ENCODE results near the gene PLXNA4.

PLXNA4 gene

GRCh38 chr7:132381742-132382472, 194.4 kb downstream of the PLXNA4 start:
- Histone ChIP-seq H3K4me3 (ENCODE audit: low read depth, low read length) (no peak overlapping the region), H3K4me1 (ENCODE audit: control insufficient read depth, insufficient read depth, low read length) (no peaks in the 10 kb centered on the region), H3K9ac (ENCODE audit: low read depth, low read length) (no peak overlapping the region), H3K9me3 (ENCODE audit: control insufficient read depth, insufficient read depth, low read length) (no peaks in the 10 kb centered on the region), H3K36me3 (ENCODE audit: control insufficient read depth, insufficient read depth, low read length) (no peaks in the 10 kb centered on the region), H3K27me3 (ENCODE audit: control insufficient read depth, insufficient read depth, low read length) (no peaks in the 10 kb centered on the region)

DNA sequence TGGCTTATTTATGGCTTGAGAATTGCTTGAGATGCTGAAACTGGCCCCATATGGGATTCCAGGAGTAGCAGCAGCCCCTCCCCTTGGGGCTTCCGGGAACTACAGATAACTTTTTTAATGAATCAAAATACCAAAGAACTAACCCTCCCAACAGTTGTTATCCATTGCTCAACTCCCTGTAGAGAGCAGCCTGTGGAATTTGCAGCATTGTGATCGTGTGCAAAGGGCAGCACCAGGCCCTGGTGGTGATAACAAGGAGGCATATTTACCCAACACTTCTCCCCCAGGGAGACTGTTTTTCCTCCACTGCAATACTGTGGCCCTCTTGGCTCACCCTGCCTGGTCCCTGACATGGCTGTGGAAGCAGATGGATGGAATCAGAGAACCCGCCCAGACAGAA, 196.2 kb downstream of the PLXNA4 start:
- Histone ChIP-seq H3K9ac (ENCODE audit: low read depth, low read length) (no peak overlapping the region), H3K4me1 (ENCODE audit: control insufficient read depth, insufficient read depth, low read length) (no peaks in the 10 kb centered on the region), H3K36me3 (ENCODE audit: control insufficient read depth, insufficient read depth, low read length) (no peaks in the 10 kb centered on the region), H3K4me3 (ENCODE audit: low read depth, low read length) (no peak overlapping the region), H3K9me3 (ENCODE audit: control insufficient read depth, insufficient read depth, low read length) (no peaks in the 10 kb centered on the region), H3K27me3 (ENCODE audit: control insufficient read depth, insufficient read depth, low read length) (no peaks in the 10 kb centered on the region)

DNA sequence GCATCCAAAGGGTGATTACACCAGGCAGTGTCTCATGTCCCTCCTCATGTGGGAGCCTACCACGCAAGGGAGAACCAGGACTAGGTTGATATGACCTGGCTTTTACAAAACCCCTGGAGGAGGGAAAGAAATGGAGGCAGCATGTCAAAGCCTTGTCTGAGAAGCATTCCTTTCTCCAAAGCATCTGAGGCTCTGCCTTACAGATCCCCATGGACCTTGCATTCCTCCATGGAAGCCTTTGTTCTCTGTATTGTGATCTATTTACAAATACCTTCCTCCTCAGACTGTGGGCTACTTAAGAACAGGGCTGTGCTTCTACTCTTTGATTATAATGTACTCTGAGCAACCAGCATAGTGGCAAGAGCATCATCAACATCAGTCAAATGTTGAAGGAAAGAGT, 197.0 kb downstream of the PLXNA4 start:
- Histone ChIP-seq H3K36me3 (ENCODE audit: control insufficient read depth, insufficient read depth, low read length) (no peaks in the 10 kb centered on the region), H3K27me3 (ENCODE audit: control insufficient read depth, insufficient read depth, low read length) (no peaks in the 10 kb centered on the region), H3K4me3 (ENCODE audit: low read depth, low read length) (no peak overlapping the region), H3K4me1 (ENCODE audit: control insufficient read depth, insufficient read depth, low read length) (no peaks in the 10 kb centered on the region), H3K9ac (ENCODE audit: low read depth, low read length) (no peak overlapping the region), H3K9me3 (ENCODE audit: control insufficient read depth, insufficient read depth, low read length) (no peaks in the 10 kb centered on the region)

DNA sequence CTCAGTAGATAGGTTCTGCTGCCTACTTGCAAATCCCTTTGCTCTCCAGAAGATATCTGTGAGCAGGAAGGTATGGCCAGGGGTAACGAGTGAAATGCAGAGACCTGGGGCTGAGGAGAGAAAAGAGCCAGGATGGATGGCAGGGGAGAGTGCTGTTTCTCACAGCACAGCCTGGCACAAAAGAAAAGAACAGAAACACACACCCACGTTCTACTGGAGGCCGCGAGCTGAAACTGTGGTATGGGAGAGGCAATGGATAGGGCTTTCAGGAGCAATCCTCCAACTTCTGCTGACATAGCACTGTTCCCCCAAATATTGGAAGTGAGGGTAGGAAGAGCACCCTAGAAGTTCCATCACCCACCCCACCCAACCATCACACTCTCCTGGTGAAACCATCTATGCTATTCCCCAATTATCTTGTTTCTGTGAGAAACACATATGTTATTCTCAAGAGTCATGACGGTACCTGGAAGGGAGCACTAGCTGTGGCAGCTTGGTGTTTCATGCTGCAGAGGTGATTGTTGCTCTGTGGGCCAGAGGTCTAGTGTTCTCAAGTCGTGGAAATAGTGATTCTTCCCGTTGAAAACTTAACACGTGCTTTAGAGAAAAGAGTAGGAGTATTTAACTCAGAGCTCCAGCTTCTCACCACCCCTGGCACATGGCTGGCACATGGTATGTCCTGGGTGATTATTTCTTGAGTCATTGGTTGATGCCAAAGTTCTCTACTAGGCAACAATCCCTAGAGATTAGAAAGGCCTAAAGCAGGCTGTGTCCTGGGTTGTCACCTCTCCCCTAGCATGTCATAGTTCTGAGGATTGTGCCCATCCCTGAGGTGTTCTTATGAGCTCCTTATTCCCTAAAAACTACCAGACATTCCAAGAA, 198.3 kb downstream of the PLXNA4 start:
- Histone ChIP-seq H3K4me1 (ENCODE audit: control insufficient read depth, insufficient read depth, low read length) (no peaks in the 10 kb centered on the region), H3K36me3 (ENCODE audit: control insufficient read depth, insufficient read depth, low read length) (no peaks in the 10 kb centered on the region), H3K4me3 (ENCODE audit: low read depth, low read length) (no peak overlapping the region), H3K27me3 (ENCODE audit: control insufficient read depth, insufficient read depth, low read length) (no peaks in the 10 kb centered on the region), H3K9me3 (ENCODE audit: control insufficient read depth, insufficient read depth, low read length) (no peaks in the 10 kb centered on the region), H3K9ac (ENCODE audit: low read depth, low read length) (no peak overlapping the region)

DNA sequence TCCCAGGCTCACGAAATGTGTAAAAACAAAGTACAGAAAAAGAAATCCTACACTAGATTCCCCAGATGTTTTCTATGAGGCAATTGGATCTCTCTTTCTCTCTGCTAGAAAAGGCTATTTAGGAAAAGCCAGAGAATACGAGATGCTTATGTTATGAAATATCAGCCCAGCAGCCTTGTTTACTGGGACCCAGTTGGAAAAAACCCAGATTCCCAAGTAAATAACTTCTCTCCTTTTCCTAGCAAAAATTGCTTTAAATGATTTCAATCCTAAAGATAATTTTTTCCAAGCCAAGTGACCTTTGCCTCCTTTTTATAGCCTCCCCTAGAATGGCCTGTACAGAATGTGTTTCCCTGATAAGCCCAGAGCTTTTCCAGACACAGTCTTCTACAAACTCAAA, 199.3 kb downstream of the PLXNA4 start:
- Histone ChIP-seq H3K27me3 (ENCODE audit: control insufficient read depth, insufficient read depth, low read length) (no peaks in the 10 kb centered on the region), H3K9me3 (ENCODE audit: control insufficient read depth, insufficient read depth, low read length) (no peaks in the 10 kb centered on the region), H3K4me1 (ENCODE audit: control insufficient read depth, insufficient read depth, low read length) (no peaks in the 10 kb centered on the region), H3K4me3 (ENCODE audit: low read depth, low read length) (no peak overlapping the region), H3K9ac (ENCODE audit: low read depth, low read length) (no peak overlapping the region), H3K36me3 (ENCODE audit: control insufficient read depth, insufficient read depth, low read length) (no peaks in the 10 kb centered on the region)

- no peaks in the 10 kb centered on the region for H3K27me3 ChIP-seq (ENCODE audit: control insufficient read depth, insufficient read depth, low read length)
- no peak overlapping the region for H3K9ac ChIP-seq (ENCODE audit: low read depth, low read length)
- no peaks in the 10 kb centered on the region for H3K9me3 ChIP-seq (ENCODE audit: control insufficient read depth, insufficient read depth, low read length)
- no peaks in the 10 kb centered on the region for H3K4me1 ChIP-seq (ENCODE audit: control insufficient read depth, insufficient read depth, low read length)
- H3K36me3 ChIP-seq (ENCODE audit: control insufficient read depth, insufficient read depth, low read length), result no peaks in the 10 kb centered on the region
- H3K4me3 ChIP-seq (ENCODE audit: low read depth, low read length), result no peak overlapping the region
These were observed 199.8 kb downstream of the PLXNA4 start for GRCh38 chr7:132376361-132377013.

- Histone ChIP-seq H3K36me3 (ENCODE audit: control insufficient read depth, insufficient read depth, low read length) (no peaks in the 10 kb centered on the region), H3K9me3 (ENCODE audit: control insufficient read depth, insufficient read depth, low read length) (no peaks in the 10 kb centered on the region), H3K27me3 (ENCODE audit: control insufficient read depth, insufficient read depth, low read length) (no peaks in the 10 kb centered on the region), H3K4me3 (ENCODE audit: low read depth, low read length) (no peak overlapping the region), H3K4me1 (ENCODE audit: control insufficient read depth, insufficient read depth, low read length) (no peaks in the 10 kb centered on the region), H3K9ac (ENCODE audit: low read depth, low read length) (no peak overlapping the region)
These were observed 202.4 kb downstream of the PLXNA4 start for GRCh38 chr7:132373879-132374278.

DNA sequence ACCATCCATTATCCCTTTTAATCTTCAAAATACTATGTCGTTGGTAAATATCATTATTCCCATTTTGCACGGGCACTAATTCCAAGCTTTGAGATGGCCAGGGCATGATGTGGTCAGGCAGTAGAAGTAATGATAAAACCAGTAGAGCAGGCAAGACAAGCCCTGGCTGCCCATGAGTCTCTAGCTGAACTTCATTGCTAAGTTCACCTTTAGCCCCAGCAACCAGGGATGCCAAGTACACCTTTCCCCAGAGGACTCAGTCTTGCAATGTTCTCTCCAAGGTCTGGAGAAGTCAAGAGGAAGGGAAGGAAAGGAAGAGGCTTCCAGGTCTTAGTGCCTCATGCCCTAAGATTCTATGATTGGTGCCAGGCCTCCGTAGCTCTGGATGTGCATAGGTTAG, 203.2 kb downstream of the PLXNA4 start:
- Histone ChIP-seq H3K9me3 (ENCODE audit: control insufficient read depth, insufficient read depth, low read length) (no peaks in the 10 kb centered on the region), H3K27me3 (ENCODE audit: control insufficient read depth, insufficient read depth, low read length) (no peaks in the 10 kb centered on the region), H3K4me3 (ENCODE audit: low read depth, low read length) (no peak overlapping the region), H3K9ac (ENCODE audit: low read depth, low read length) (no peak overlapping the region), H3K36me3 (ENCODE audit: control insufficient read depth, insufficient read depth, low read length) (no peaks in the 10 kb centered on the region), H3K4me1 (ENCODE audit: control insufficient read depth, insufficient read depth, low read length) (no peaks in the 10 kb centered on the region)

GRCh38 chr7:132371948-132372347, 204.3 kb downstream of the PLXNA4 start:
- no peaks in the 10 kb centered on the region for H3K27me3 ChIP-seq (ENCODE audit: control insufficient read depth, insufficient read depth, low read length)
- H3K9ac ChIP-seq (ENCODE audit: low read depth, low read length), result no peak overlapping the region

GRCh38 chr7:132368246-132368900, 207.9 kb downstream of the PLXNA4 start:
- Histone ChIP-seq H3K36me3 (ENCODE audit: control insufficient read depth, insufficient read depth, low read length) (no peaks in the 10 kb centered on the region), H3K4me3 (ENCODE audit: low read depth, low read length) (no peak overlapping the region), H3K4me1 (ENCODE audit: control insufficient read depth, insufficient read depth, low read length) (no peaks in the 10 kb centered on the region), H3K9ac (ENCODE audit: low read depth, low read length) (no peak overlapping the region), H3K27me3 (ENCODE audit: control insufficient read depth, insufficient read depth, low read length) (no peaks in the 10 kb centered on the region), H3K9me3 (ENCODE audit: control insufficient read depth, insufficient read depth, low read length) (no peaks in the 10 kb centered on the region)

More at GRCh38 chr7:132371948-132372347, 204.3 kb downstream of the PLXNA4 start:
- H3K9me3 ChIP-seq (ENCODE audit: control insufficient read depth, insufficient read depth, low read length), result no peaks in the 10 kb centered on the region
- H3K4me3 ChIP-seq (ENCODE audit: low read depth, low read length), result no peak overlapping the region
- H3K4me1 ChIP-seq (ENCODE audit: control insufficient read depth, insufficient read depth, low read length), result no peaks in the 10 kb centered on the region
- H3K36me3 ChIP-seq (ENCODE audit: control insufficient read depth, insufficient read depth, low read length), result no peaks in the 10 kb centered on the region

- H3K27me3 ChIP-seq (ENCODE audit: control insufficient read depth, insufficient read depth, low read length), result no peaks in the 10 kb centered on the region
- no peak overlapping the region for H3K4me3 ChIP-seq (ENCODE audit: low read depth, low read length)
- no peak overlapping the region for H3K9ac ChIP-seq (ENCODE audit: low read depth, low read length)
- H3K4me1 ChIP-seq (ENCODE audit: control insufficient read depth, insufficient read depth, low read length), result no peaks in the 10 kb centered on the region
- H3K36me3 ChIP-seq (ENCODE audit: control insufficient read depth, insufficient read depth, low read length), result no peaks in the 10 kb centered on the region
- H3K9me3 ChIP-seq (ENCODE audit: control insufficient read depth, insufficient read depth, low read length), result no peaks in the 10 kb centered on the region
These were observed 208.5 kb downstream of the PLXNA4 start for GRCh38 chr7:132367795-132368194.
